Rectal smooth muscle tissue (tissue), 1 donor: ENCODE results near the gene PIWIL4.
"Not testable (repeated sequence)": the region's sequence is repeated elsewhere in the genome, so short reads cannot be mapped to it uniquely, and the experiment has no call there.

Source experiments
- H3K27ac ChIP-seq: one replicate; pipeline ENCODE4 v1.7.0; 2013; ENCODE audit warnings: low read depth, low read length, inconsistent platforms
- H3K27me3 ChIP-seq: one replicate; pipeline ENCODE4 v1.7.0; 2013; ENCODE audit warnings: low read length; ENCODE audit not compliant: control insufficient read depth, insufficient read depth
- H3K36me3 ChIP-seq: one replicate; pipeline ENCODE4 v1.7.0; 2013; ENCODE audit warnings: low read length; ENCODE audit not compliant: control insufficient read depth, insufficient read depth
- H3K4me1 ChIP-seq: one replicate; pipeline ENCODE4 v1.7.0; 2013; ENCODE audit warnings: low read length; ENCODE audit not compliant: control insufficient read depth, insufficient read depth
- H3K4me3 ChIP-seq: one replicate; pipeline ENCODE4 v1.7.0; 2013; ENCODE audit warnings: low read length
- H3K9ac ChIP-seq: one replicate; pipeline ENCODE4 v1.7.0; 2013; ENCODE audit warnings: low read length

The PIWIL4 gene

DNA sequence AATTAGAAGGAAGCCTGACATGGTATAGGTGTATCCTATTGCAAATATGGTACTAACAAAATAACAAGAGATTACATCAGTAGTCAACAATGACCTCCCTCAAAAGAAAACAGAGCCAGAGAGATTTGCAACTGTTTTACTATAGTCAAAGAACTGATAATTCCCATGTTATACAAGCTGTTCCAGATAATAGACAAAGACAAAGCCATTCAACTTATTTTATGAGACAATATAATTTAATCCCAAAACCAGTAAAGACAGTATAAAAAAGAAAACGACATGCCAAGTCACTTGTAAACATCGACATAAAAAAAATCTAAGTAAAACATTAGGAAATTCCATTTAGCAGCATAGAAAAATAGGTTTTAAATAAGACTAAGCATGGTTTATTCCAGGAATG is 65.2 kb downstream of the PIWIL4 start:
- Histone ChIP-seq H3K4me1 (no peaks in the 10 kb centered on the region), H3K27ac (no peak overlapping the region), H3K9ac (no peak overlapping the region), H3K27me3 (no peaks in the 10 kb centered on the region), H3K4me3 (no peak overlapping the region), H3K36me3 (no peaks in the 10 kb centered on the region)

DNA sequence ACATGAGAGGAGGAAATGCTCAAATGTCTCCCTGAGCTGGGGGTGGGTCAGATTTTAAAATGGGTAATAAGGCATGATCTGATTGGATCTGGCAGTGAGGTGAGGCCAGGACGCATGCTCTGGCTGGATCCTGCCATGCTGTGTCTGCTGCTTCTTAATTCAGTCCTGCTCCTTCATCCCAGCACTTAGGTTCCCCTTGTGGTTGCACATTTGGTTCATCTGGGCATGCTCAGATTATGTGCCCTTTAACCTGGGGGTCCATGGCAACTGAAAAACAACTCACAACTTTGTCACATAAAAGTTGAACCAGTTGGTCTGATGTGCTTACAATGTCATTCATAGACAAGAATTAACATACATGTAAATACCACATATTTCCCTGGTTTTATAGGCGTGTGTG is 67.9 kb downstream of the PIWIL4 start:
- no peak overlapping the region for H3K27ac ChIP-seq
- H3K4me3 ChIP-seq, result no peak overlapping the region
- no peaks in the 10 kb centered on the region for H3K27me3 ChIP-seq
- H3K36me3 ChIP-seq, result no peaks in the 10 kb centered on the region
- peaks cover 8% of the 10 kb centered on the region for H3K4me1 ChIP-seq
- H3K9ac ChIP-seq, result no peak overlapping the region

DNA sequence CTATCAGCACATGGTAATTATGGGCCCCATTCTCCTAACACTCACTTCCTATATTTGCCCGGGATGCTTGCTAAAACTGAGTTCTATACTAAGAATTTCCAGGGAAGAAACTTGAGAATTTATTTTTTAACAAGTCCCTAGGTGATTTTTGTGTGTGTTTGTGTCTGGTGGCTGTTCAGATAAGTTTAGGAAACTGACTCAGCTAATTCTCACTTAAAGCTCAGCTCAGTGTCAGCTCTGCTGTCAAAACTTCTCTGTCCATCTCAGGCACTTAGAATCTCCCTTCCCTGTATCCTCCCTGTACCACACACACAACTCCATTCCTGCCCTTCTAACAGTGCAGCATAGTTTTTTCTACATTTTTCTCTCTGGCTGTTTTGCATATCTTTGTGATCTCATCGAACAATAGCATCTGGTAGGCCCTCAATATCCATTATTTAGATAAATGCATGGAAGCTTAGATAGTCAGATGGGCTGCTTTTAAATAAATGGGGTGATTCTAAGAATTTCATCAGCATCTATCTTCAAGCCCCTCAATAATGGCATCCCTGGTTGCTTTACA is 69.3 kb downstream of the PIWIL4 start:
- no peaks in the 10 kb centered on the region for H3K36me3 ChIP-seq
- no peak overlapping the region for H3K4me3 ChIP-seq
- H3K27me3 ChIP-seq, result no peaks in the 10 kb centered on the region
- peaks cover 8% of the 10 kb centered on the region for H3K4me1 ChIP-seq
- H3K9ac ChIP-seq, result no peak overlapping the region
- H3K27ac ChIP-seq, result no peak overlapping the region

DNA sequence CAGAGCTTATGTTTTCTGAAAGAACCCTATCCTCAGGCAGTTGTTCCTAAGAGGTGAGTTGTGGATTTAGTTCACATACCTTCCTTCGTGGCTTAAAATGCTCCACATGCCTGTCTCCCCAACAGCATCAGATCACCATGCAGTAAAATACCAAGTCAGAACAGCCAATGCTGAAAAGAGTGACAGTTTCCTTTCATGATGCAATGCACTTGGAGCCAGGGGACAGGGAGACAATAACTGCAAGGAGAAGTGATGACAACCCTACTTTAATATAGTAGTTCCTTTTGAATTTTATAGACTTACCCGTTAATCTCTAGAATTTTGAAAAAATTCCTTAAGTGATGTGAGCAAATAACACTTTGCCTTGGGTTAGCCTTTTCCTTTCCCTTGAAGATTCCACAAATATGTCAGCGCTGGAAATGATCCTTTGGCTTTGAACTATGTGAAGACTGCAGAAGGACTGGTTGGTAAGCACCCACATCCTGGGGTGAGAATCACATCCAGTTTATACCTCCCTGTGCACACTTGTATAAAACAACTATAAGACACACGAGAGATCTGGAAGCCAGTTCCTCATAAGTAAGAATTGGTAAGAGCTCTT is 71.2 kb downstream of the PIWIL4 start:
- peaks cover 8% of the 10 kb centered on the region for H3K4me1 ChIP-seq
- H3K9ac ChIP-seq, result no peak overlapping the region
- peak overlapping the region; percentile 52 for H3K27ac ChIP-seq
- H3K36me3 ChIP-seq, result no peaks in the 10 kb centered on the region
- H3K27me3 ChIP-seq, result no peaks in the 10 kb centered on the region
- no peak overlapping the region for H3K4me3 ChIP-seq

DNA sequence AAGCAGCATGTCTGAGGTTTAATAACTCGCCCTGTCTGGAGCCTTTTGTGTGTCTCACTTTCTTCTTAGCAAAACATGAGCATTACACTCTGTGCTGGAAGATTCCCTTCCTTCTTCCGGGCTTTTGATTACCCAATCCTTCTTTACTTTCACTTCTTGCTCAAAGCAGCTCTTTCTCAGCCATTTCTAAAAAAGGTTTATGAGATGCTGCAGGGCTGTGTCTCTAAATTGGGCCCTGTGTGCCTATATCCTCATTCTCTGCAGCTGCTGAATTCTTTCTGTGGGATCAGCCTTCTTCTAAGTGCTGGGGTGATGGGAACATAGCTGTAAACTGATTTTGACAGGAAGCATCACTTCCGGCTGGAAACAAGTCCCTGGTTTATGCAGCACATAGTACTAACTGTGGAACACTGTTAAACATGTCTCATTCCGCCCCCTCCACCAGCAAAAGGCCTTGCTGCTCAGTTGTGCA is 71.8 kb downstream of the PIWIL4 start:
- Histone ChIP-seq H3K9ac (no peak overlapping the region), H3K4me1 (peaks cover 8% of the 10 kb centered on the region), H3K36me3 (no peaks in the 10 kb centered on the region), H3K4me3 (no peak overlapping the region), H3K27ac (peak overlapping the region; percentile 52), H3K27me3 (no peaks in the 10 kb centered on the region)

DNA sequence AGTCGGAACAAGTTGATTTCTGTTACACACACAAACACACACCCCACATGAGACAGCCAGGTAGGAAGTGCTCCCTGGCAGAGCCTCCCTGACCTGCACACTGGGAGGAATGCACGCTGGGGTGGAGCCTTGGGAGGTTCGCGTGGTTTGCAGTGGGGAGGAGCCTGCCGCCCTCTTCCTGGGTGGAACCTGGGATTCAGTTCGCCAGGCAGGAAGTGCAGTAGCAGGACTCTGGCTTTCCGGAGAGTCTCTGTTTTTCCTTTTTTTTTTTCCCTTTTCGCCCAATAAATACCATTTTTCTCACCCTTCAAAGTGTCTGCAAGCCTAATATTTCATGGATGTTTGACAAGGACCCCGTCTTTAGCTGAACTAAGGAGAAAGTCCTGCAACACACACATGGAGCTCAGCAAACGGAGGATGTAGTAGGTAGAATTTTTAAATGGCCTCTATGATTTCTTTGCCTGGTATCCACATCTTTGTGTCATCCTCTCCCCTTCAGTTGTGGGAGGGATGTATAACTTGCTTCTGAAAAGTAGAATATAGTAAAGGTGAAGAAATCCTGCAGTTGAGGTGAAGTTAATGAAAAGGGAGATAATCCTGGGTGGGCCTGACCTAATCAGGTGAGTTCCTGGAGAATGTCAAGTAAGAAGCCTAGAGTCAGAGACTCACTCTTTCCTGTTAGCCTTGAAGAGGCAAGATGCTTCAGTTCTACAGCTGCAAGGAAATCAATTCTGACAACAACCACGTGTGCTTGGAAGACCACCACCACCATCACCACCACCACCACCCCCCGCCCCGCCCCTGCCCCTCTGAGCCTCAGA is 72.9 kb downstream of the PIWIL4 start:
- Histone ChIP-seq H3K4me1 (peaks cover 8% of the 10 kb centered on the region), H3K27ac (no peak overlapping the region), H3K4me3 (no peak overlapping the region), H3K27me3 (no peaks in the 10 kb centered on the region), H3K36me3 (no peaks in the 10 kb centered on the region), H3K9ac (no peak overlapping the region)

DNA sequence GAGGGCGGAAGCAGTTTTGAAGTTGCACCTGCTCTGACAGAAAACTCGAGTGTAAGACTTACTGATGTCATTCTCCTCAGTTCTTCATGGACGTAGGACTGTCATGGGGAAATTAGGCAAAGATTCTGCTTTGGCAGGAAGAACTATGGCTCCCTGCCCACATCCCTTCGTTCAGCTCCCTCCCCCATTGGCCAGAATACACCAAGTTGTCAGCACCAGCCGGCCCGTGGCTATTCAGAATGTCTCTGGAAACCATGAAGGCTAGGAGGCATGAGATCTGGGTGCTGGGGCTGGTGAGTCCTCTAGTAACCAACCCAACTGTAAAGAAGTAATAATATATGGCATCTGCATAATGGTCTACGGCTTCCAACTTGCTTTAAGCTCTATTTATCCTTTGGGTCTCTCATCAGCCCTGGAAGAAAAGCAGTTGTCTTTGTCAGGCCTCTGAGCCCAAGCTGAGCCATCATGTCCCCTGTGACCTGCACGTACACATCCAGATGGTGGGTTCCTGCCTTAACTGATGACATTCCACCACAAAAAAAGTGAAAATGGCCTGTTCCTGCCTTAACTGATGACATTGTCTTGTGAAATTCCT is 74.1 kb downstream of the PIWIL4 start:
- no peak overlapping the region for H3K4me3 ChIP-seq
- H3K27ac ChIP-seq, result no peak overlapping the region
- H3K27me3 ChIP-seq, result no peaks in the 10 kb centered on the region
- H3K4me1 ChIP-seq, result peaks cover 8% of the 10 kb centered on the region
- no peak overlapping the region for H3K9ac ChIP-seq
- H3K36me3 ChIP-seq, result no peaks in the 10 kb centered on the region

DNA sequence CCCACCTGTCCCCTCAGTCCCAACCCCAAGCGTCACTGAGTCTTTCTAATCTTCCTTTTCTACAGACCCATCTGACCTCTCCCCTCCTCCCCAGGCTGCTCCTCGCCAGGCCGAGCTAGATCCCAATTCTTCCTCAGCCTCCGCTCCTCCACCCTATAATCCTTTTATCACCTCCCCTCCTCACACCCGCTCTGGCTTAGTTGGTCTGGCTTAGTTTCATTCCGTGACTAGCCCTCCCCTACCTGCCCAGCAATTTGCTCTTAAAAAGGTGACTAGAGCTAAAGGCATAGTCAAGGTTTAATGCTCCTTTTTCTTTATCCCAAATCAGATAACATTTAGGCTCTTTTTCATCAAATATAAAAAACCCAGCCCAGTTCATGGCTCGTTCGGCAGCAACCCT is 76.0 kb downstream of the PIWIL4 start:
- H3K4me3 ChIP-seq, H3K27me3 ChIP-seq, H3K27ac ChIP-seq, H3K36me3 ChIP-seq, H3K9ac ChIP-seq, H3K4me1 ChIP-seq: not testable (repeated sequence)

DNA sequence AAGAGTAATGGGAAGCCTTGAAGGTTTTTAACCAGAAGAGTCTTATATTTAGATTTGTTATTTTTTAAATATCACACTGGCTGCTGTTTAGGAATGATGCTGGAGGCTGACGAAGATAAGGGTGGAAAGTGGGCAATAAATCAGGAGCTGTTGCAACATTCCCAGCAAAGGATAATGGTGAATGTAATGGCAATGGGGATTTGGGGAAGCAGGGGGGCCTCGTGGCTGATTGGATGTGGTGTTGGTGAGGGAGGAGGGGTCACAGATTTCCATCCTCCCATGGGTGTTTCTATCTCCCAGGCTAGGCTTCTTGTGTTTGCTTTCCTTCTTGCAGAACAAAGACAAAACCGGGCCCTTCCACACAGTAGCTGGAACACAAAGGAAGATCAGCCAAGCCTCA is 80.8 kb downstream of the PIWIL4 start:
- Histone ChIP-seq H3K27me3 (no peaks in the 10 kb centered on the region), H3K27ac (no peak overlapping the region), H3K36me3 (no peaks in the 10 kb centered on the region), H3K4me1 (no peaks in the 10 kb centered on the region), H3K9ac (no peak overlapping the region), H3K4me3 (no peak overlapping the region)

DNA sequence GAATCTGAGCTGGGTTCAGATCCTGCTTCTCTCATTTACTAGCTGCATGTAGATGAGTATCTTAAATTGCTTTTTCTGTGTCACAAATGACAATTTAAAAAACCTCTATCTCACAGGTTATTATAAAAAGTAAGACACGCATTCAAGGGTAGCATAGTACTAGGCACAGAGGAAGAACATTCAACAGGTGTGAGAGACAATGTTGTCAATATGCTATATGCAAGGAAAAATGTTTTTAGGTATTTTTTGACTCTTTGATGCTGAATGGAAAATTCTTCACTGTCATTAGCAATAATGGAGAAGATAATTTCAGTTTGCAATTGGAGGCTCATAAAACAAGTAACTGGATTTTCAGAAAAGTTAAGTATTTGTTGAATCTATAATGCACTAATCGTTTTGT is 81.6 kb downstream of the PIWIL4 start:
- Histone ChIP-seq H3K4me3 (no peak overlapping the region), H3K27ac (no peak overlapping the region), H3K4me1 (no peaks in the 10 kb centered on the region), H3K27me3 (no peaks in the 10 kb centered on the region), H3K36me3 (no peaks in the 10 kb centered on the region), H3K9ac (no peak overlapping the region)

DNA sequence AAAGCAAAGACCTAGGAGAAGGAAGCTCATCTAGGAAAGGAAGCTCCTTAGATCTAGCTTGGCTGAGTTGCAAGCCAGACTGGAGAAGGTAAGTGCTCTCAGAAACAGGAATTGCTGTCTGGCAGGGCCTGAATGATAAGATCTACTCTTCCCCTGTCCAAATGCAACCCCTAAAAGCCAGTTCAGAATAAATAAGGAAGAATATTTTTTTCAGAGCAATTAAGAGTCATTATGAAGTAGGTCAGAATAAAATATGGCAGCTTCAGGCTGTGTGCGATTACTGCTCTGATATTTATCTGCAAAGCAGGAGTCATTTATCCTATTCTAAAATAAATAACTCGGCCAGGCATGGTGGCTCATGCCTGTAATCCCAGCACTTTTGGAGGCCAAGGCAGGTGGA is 82.1 kb downstream of the PIWIL4 start:
- no peak overlapping the region for H3K4me3 ChIP-seq
- H3K27ac ChIP-seq, result no peak overlapping the region
- H3K27me3 ChIP-seq, result no peaks in the 10 kb centered on the region
- no peak overlapping the region for H3K9ac ChIP-seq
- no peaks in the 10 kb centered on the region for H3K4me1 ChIP-seq
- no peaks in the 10 kb centered on the region for H3K36me3 ChIP-seq

DNA sequence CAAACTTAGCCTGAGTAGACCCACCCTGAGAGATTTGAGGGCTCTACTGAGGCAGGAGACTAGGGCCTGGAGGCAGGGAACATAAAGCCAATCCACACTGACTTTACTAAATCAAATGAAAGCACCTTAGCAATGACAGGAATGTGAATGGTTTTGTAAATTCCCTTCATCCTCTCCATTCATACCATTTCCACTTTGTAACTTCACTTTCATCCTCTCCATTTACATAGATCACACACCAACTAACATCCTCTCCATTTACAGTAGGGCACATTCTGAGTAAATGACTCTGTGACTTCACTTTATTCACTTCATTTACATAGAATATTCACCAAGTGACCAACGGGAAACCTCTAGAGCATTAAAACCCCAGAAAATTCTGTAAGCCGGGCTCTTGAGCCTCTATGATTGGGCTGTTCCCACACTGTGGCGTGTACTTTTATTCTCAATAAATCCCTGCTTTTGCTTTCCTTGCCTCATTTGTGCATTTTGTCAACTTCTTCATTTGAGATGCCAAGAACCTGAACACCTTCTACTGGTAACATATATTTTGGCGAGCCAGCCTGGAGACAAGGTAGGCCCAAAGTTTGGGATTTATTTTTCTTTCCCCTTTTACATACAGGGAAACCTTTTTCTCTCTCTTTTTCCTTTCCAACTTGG is 82.9 kb downstream of the PIWIL4 start:
- no peaks in the 10 kb centered on the region for H3K27me3 ChIP-seq
- H3K27ac ChIP-seq, result no peak overlapping the region
- no peak overlapping the region for H3K9ac ChIP-seq
- no peak overlapping the region for H3K4me3 ChIP-seq
- H3K36me3 ChIP-seq, result no peaks in the 10 kb centered on the region
- H3K4me1 ChIP-seq, result no peaks in the 10 kb centered on the region
